A172 (cell line): Measurements from ENCODE around the gene RFX8. TPM values are rescaled to one million over a fixed set of nuclear protein-coding genes. Genes with fewer than 3 reads are reported as not detected.
"Not testable (repeated sequence)": the region's sequence is repeated elsewhere in the genome, so short reads cannot be mapped to it uniquely, and the experiment has no call there.

Source experiments
- DNase-seq: peaks from one replicate; pipeline ENCODE4 v3.0.0-alpha.2; 2015; ENCODE audit warnings: low spot score
- total RNA-seq: library from RNA; depleted of rRNA; stranded (reverse); fragments of >200 nt; shearing (Covaris generic); gene quantifications from 2 replicates; pipeline ENCODE4 v1.2.3, GENCODE V29; 2014

Gene RFX8
- total RNA-seq, 1 experiment from 2014 or later, result not detected

DNA sequence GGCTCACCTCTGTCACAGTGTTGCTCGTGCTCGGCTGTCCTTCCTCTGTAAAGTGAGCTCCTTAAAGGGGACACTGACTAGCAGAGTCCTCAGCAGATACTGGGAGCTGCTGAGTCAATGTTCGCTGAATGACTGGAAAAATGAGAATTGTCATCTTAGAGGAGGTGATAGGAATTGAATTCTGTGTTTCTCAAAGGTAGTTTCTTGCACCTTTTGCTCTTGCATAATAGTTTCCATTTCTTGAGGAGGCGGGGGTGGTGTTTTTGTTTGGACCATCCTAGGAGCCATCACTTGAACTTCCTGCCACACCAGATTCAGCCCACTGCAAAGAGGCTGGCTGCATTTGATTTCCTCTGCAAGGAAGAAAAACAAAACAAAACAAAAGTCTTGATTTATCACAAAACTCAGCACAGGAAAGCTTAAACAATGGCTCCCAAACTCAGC, 11.4 kb upstream of the RFX8 start:
- DNase-seq, result no peak

- no peak for DNase-seq
Measured at GRCh38 chr2:101485856-101486255, 10.9 kb upstream of the RFX8 start.

DNA sequence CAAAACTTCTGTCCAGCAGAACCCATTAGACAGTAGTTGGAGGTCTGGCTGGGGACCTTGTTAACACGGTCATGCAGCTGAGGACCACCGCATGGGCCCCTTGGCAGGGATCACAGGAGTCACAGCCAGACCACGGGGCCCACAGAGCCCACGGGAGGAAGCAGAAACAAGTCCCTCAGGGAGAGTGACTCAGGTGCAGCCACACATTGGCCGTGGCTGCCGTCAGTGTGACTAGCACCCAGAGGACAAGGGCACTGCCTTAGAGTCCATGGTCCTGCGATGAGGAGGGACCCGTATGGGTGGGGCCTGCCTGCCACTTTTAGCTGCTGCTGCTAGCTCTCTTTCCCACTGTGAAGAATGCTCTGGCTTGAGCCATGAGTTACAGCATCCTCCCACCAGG, 5.9 kb upstream of the RFX8 start:
- no peak for DNase-seq

GRCh38 chr2:101479810-101480209, 4.9 kb upstream of the RFX8 start:
- no peak for DNase-seq

DNA sequence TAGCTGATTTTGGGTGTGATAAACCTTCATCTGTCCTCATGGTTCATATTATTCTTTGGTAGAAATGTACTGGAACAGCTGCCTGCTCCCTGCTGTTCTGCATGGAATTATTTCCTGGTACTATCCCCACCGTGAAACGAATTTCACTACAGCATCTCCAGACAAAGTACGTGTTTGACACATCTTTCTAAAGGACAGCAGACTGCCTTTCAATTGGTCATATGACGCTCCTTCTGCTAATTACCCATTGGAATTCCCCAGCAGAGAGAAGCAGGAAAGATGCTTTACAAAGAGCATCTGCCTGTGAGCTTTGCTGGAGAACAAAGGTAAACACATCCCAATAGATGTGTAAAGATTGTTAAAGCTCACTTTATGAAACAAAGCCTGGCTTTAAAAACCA, 4.4 kb upstream of the RFX8 start:
- DNase-seq, result peak; percentile 33

GRCh38 chr2:101478181-101479001, 3.5 kb upstream of the RFX8 start:
- DNase-seq, result peak; percentile 10

DNA sequence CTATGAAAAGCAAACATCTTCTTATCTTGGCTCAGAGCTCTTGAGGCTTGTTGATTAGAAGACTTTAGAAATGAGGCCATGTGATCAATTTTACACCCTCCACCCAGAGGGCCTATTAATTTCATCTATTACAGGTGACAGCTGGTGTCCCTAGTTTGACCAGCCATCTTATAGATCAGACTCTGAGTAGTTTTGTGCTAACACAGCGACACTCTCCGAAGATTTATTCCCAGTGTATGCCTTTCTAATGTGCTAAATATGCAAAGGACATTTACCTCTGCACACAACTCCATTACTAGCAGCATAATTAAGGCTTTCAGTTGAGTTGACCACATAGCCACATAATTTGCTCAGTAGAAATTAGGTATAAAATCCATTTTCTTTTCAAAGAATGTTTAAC, 2.6 kb upstream of the RFX8 start:
- no peak for DNase-seq

DNA sequence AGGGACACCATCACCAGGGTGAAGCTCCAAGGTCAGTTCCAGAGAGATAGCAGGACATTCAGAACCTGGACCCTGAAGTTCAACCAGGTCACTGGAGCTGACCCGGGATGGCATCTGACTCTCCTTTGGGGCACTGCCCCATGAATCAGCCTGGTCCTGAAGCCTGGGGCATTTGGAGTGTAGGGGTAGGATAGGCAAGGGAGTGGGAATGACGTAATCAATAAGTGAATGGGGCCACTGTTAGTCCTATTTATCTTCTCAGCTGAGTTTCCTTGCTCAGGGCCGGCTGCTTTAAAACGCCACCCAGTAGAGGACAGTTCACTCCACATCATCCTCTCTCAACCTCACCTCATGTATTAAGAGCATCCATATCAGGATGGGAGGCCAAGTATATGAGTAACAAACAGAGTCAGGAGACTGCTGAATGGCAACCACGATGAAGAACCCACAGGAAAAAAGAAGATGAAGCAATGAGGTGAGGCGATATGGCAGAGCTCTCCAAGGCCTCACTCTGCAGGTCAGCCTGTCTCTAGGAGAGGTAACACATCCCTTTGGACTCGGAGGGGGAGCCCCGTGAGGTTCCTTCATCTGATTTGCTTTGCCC, 1.8 kb upstream of the RFX8 start:
- DNase-seq, result no peak

DNA sequence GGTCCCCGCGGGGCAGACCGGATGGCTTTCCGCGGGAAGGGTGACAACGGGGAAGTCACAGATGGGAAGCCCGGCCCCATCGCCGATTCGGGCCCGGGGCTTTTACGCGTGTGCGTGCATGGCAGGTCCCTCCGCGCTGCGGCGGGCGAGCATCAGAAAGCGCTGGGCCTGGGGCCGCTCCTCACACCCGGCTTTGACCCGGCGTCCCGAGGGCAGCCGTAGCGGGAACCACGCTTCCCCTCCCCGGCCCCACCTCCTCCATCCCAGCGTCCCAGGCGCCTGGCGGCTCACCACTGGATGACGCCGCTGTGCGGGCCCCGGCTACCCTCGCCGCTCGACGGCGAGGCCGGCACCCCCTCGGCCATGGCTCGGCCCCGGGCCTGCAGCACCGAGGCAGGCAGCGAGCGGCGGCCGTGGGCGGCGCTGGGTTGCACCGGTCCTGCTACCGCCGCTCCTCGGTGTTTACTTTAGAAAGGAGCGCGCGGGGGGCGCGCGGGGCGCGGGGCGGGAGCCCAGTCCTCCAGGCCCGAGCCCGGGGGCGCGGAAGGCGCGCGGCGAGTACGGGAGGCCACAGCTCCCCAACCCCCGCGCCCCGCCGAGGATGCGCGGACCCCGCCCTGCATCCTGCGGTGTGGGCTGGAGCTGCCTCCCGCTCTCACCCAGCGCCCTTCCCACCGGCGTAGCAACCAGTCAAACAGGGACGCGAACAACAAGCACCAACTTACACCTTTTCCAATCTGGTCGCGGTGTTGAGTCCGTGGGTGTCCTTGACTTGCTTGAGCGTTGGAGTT, 806 bp downstream of the RFX8 start:
- no peak for DNase-seq

DNA sequence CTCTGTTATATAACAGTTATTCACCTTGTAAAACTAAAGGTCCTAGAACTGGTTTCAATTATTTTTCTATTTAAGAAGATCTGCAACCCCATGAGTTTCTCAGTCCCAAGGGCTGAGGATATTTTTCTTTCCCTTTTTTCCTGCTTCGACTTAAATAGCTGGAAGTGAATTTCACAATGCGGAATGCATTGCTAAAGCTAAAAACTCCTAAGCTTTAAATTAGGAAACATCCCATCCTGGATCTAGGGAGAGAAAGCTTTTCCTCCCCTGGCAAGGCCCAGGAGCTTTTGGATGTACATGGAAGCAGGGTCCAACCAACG, 1.4 kb downstream of the RFX8 start:
- no peak for DNase-seq

DNA sequence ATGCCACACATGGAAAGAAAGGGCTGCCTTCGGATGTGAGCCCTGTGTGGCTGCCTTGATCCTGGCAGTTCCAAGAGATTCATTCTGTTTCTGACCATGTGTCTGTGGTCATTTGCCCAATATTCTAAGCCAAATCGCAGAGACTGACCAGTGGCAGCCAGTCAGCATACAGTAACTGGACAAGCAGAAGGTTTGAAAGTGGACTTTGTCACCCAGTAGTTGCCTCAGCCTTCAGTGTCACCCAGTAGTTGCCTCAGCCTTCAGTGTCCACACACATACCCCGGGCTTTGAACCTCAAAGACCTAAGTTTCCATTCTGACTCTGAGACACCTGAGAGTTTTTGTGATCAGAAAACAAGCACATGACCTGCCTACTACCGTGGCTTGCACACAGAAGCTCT, 5.0 kb downstream of the RFX8 start:
- DNase-seq, result no peak

- DNase-seq, result no peak
Measured at GRCh38 chr2:101467306-101467705, 7.6 kb downstream of the RFX8 start.

- no peak for DNase-seq
Measured at GRCh38 chr2:101466426-101466825, 8.5 kb downstream of the RFX8 start.

- DNase-seq, result peak; percentile 27
Measured at GRCh38 chr2:101464841-101465240, 10.1 kb downstream of the RFX8 start.

- DNase-seq, result peak; percentile 83
Measured at GRCh38 chr2:101463911-101464641, 10.8 kb downstream of the RFX8 start.

- DNase-seq, result no peak
Measured at GRCh38 chr2:101463421-101463820, 11.5 kb downstream of the RFX8 start.

DNA sequence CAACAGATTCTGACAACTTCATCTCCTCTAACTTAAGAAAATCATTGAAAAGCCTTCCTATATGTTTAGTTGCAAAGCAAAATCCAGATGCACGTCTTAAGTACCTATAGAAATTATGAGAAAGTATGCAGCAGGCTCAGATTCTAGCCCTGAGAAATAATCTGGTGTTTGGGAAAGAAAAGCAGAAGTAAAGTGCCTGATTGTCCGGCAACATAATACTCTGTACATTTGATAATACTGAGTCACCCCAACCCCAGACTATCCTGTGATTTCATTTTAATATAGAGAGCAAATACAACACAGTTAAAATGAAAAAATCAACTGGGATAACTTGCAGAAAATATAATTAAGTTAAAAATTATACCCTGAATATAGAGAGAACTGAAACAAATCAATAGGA, 13.5 kb downstream of the RFX8 start:
- DNase-seq, result no peak

GRCh38 chr2:101454408-101454807, 20.5 kb downstream of the RFX8 start:
- not testable (repeated sequence) for DNase-seq

DNA sequence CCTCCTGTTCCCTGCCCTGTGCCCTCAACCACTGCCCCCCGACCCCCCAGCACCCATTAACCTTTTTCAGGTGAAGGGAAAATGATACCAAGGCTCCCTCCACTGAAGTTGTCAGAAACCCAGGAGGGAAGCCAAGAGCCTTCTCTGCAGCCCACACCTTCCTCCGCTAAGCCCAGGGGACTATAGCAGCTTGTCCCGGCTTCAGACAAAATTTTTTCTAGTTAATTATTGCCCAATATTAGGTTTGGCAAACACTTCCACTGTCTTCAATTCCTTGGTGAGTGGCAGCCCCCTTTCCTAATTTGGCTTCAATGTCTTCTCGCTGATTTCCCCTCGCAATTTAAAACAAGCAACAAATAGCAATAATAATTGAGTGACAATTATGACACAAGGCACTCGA, 23.9 kb downstream of the RFX8 start:
- DNase-seq, result no peak

DNA sequence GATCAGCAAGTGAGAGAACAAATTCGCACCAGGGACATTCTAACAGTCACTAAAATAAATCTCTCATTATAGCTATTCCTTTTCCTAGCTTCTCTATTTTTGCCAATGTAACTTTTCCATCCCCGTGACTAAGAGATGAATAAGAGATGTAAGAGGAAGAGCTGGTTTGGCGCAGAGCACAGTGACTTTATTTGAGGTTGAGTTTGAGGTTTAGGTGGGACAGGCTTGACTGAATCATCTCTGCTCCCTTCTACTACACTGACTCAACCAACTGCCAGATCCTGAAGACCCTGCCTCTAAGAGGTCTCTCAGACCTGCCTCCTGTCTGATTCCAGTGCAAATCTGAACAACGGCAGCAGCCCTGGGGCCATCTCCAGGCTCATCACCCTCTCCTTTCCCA, 28.0 kb downstream of the RFX8 start:
- peak; percentile 91 for DNase-seq

GRCh38 chr2:101442667-101443061, 32.2 kb downstream of the RFX8 start:
- no peak for DNase-seq

- peak; percentile 91 for DNase-seq
Measured at GRCh38 chr2:101442042-101442666, 32.8 kb downstream of the RFX8 start.
